ENCODE measurements around the gene CLDN11.

- no peak for TF ChIP-seq POLR2AphosphoS5 (IDR thresholded peaks at IDR 0.05; ENCODE audit: borderline replicate concordance, low read depth, low read length)
- no peak for TF ChIP-seq EZH2 (IDR thresholded peaks at IDR 0.05)
- no peak for TF ChIP-seq FOXP2 (optimal IDR thresholded peaks at IDR 0.05; ENCODE audit: control extremely low read depth, extremely low read length, insufficient read depth)
These were observed 18.0 kb downstream of the CLDN11 start for GRCh38 chr3:170436697-170437096.

All from SK-N-MC (cell line).